Esophagus muscularis mucosa (tissue), 4 donors: Measurements from ENCODE around the gene PACRG. TPM values are rescaled to one million over a fixed set of nuclear protein-coding genes. Genes with fewer than 3 reads are reported as not detected.
A peak's percentile ranks its signal among the peaks of the same experiment; 100 is the strongest.

ENCODE experiments used
- DNase-seq: peaks from one replicate; pipeline ENCODE4 v3.0.0-alpha.2; 2017; ENCODE audit errors: extremely low spot score
- H3K27ac ChIP-seq, 4 donors: fragments of 200-600 bp; sonication (generic); replicated peaks in 1 of 4; 1 replicate in 3 of 4; 2 replicates in 1 of 4; pipeline ENCODE4 v1.5.1; 2016 to 2019; ENCODE audit warnings: mild to moderate bottlenecking in 1 of 4
- H3K27me3 ChIP-seq, 4 donors: fragments of 200-600 bp; sonication (generic); one replicate each; pipeline versions ENCODE4 v1.5.1 to v1.6.0; 2016 to 2019
- H3K36me3 ChIP-seq, 4 donors: fragments of 200-600 bp; sonication (generic); one replicate each; pipeline ENCODE4 v1.5.1; 2016 to 2019
- H3K4me1 ChIP-seq, 4 donors: fragments of 200-600 bp; sonication (generic); one replicate each; pipeline ENCODE4 v1.5.1; 2016 to 2019
- H3K4me3 ChIP-seq, 4 donors: fragments of 200-600 bp; sonication (generic); 1 replicate in 2 of 4; 2 replicates in 2 of 4; pipeline ENCODE4 v1.5.1; 2016 to 2019; ENCODE audit warnings: mild to moderate bottlenecking in 4 of 4, moderate library complexity in 1 of 4
- H3K9me3 ChIP-seq, 4 donors: fragments of 200-600 bp; sonication (generic); 1 replicate in 3 of 4; 2 replicates in 1 of 4; pipeline ENCODE4 v1.5.1; 2016 to 2019
- EP300 ChIP-seq: sonication (generic); formaldehyde crosslinking; IDR thresholded peaks from one replicate; pipeline ENCODE4 v1.6.1; 2017; ENCODE audit warnings: antibody characterized with exemption
- POLR2A ChIP-seq: fragments of 450-650 bp; IDR thresholded peaks from one replicate; pipeline ENCODE4 v1.6.1; 2017; ENCODE audit warnings: antibody characterized with exemption, moderate library complexity, mild to moderate bottlenecking, low read depth
- POLR2AphosphoS5 ChIP-seq, 2 donors: sonication (generic); formaldehyde crosslinking; IDR thresholded peaks; one replicate each; pipeline ENCODE4 v1.6.1; 2017; ENCODE audit warnings: antibody characterized with exemption in 2 of 2
- WGBS: methylation state at CpG from one replicate; pipeline ENCODE4 v1.1.5; 2018; 5-methylcytosine and 5-hydroxymethylcytosine counted together
- intact Hi-C: fragments of 100-400 bp; cut with DNase I; formaldehyde crosslinking; loops from one replicate; pipeline ENCODE4 v1.15.1; 2023
- total RNA-seq, 4 donors: library from RNA; depleted of rRNA; stranded (reverse); fragments of >200 nt; gene quantifications; one replicate each; pipeline versions ENCODE4 v1.1.0 to v1.2.1, GENCODE V29; 2016
- TF ChIP-seq, protein P1 (sequence below), 3 experiments: fragments of 200-600 bp in 2 of 3; fragments of 450-650 bp in 1 of 3; sonication (generic) in 2 of 3; IDR thresholded peaks; one replicate each; pipeline ENCODE4 v1.5.1; 2017 to 2019; ENCODE audit warnings: antibody characterized with exemption in 3 of 3, mild to moderate bottlenecking in 2 of 3, moderate library complexity in 1 of 3

The PACRG gene
- total RNA-seq, 4 donors from 2014 or later: 1.3 to 3.5 (median 1.8) TPM; not detected in 1

- H3K27me3 ChIP-seq: no peaks in the 10 kb centered on the region
- WGBS: 85% methylated on average over 1 of the region's 1 CpG
- no peak overlapping the region for H3K27ac ChIP-seq
These were observed 26.2 kb upstream of the PACRG start for GRCh38 chr6:162701551-162701950.

GRCh38 chr6:162702446-162702845 lies 25.3 kb upstream of the PACRG start:
- no peak for TF ChIP-seq POLR2A
- H3K27me3 ChIP-seq: no peaks in the 10 kb centered on the region
- H3K36me3 ChIP-seq: no peaks in the 10 kb centered on the region
- H3K4me1 ChIP-seq: peaks cover 6 to 18% (median 10%) of the 10 kb centered on the region in 4 donors
- no peak overlapping the region for H3K27ac ChIP-seq
- DNase-seq: no peak
- intact Hi-C loops: no loop called here
- 63% methylated on average over 2 of the region's 2 CpGs for WGBS
- H3K9me3 ChIP-seq: no peaks in the 10 kb centered on the region
- H3K4me3 ChIP-seq: no peak overlapping the region

More at GRCh38 chr6:162701551-162701950, 26.2 kb upstream of the PACRG start:
- no peak for DNase-seq
- H3K4me1 ChIP-seq: peaks cover 6 to 14% (median 10%) of the 10 kb centered on the region in 4 donors
- H3K9me3 ChIP-seq: no peaks in the 10 kb centered on the region
- TF ChIP-seq POLR2AphosphoS5 (IDR thresholded peaks at IDR 0.05): no peak
- TF ChIP-seq, protein P1, sequence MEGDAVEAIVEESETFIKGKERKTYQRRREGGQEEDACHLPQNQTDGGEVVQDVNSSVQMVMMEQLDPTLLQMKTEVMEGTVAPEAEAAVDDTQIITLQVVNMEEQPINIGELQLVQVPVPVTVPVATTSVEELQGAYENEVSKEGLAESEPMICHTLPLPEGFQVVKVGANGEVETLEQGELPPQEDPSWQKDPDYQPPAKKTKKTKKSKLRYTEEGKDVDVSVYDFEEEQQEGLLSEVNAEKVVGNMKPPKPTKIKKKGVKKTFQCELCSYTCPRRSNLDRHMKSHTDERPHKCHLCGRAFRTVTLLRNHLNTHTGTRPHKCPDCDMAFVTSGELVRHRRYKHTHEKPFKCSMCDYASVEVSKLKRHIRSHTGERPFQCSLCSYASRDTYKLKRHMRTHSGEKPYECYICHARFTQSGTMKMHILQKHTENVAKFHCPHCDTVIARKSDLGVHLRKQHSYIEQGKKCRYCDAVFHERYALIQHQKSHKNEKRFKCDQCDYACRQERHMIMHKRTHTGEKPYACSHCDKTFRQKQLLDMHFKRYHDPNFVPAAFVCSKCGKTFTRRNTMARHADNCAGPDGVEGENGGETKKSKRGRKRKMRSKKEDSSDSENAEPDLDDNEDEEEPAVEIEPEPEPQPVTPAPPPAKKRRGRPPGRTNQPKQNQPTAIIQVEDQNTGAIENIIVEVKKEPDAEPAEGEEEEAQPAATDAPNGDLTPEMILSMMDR (IDR thresholded peaks at IDR 0.05): no peak
- TF ChIP-seq POLR2A: no peak
- no peak for TF ChIP-seq EP300
- H3K36me3 ChIP-seq: no peaks in the 10 kb centered on the region
- no peak overlapping the region for H3K4me3 ChIP-seq
- intact Hi-C loops: no loop called here

DNA sequence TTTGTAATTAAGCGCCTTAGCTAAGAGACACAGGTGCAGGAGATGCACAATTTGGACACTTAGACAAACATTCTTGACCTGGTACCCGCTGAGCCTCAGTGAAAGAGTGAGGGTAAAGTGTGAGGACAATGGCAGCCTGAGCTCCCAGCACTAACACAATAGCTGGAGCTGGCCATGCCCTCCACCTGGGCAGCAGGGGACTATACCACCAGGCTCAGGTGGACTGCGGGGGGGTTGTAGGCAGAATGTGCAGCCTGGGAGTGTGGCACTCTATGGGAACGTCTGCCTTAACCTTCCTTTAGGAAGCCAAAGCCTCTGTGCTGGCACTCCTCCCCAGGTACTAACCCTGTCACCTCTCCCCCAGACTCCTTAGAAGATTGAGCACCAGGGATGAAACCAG lies 23.8 kb upstream of the PACRG start:
- Histone ChIP-seq H3K36me3 (no peaks in the 10 kb centered on the region), H3K4me3 (no peak overlapping the region), H3K9me3 (no peaks in the 10 kb centered on the region), H3K27ac (no peak overlapping the region), H3K4me1 (peaks cover 6 to 18% (median 10%) of the 10 kb centered on the region in 4 donors), H3K27me3 (no peaks in the 10 kb centered on the region)
- no peak for DNase-seq
- intact Hi-C loops: no loop called here
- WGBS: 100% methylated on average over 3 of the region's 4 CpGs
- TF ChIP-seq, protein P1 (IDR thresholded peaks at IDR 0.05): no peak
- no peak for TF ChIP-seq EP300
- TF ChIP-seq POLR2A: no peak
- TF ChIP-seq POLR2AphosphoS5 (IDR thresholded peaks at IDR 0.05): no peak

GRCh38 chr6:162705736-162706135 lies 22.0 kb upstream of the PACRG start:
- TF ChIP-seq, protein P1 (IDR thresholded peaks at IDR 0.05): no peak
- TF ChIP-seq EP300 (no peak), POLR2A (no peak), POLR2AphosphoS5 (IDR thresholded peaks at IDR 0.05) (no peak)
- Histone ChIP-seq H3K4me1 (peaks cover 6 to 18% (median 10%) of the 10 kb centered on the region in 4 donors), H3K9me3 (no peaks in the 10 kb centered on the region), H3K4me3 (no peak overlapping the region), H3K36me3 (no peaks in the 10 kb centered on the region), H3K27ac (no peak overlapping the region), H3K27me3 (no peaks in the 10 kb centered on the region)
- intact Hi-C loops: no loop called here
- WGBS: 70% methylated on average over 4 of the region's 4 CpGs
- DNase-seq: no peak

- Histone ChIP-seq H3K27me3 (no peaks in the 10 kb centered on the region), H3K36me3 (no peaks in the 10 kb centered on the region), H3K27ac (peak overlapping the region; percentile 39 to 56 (median 46)), H3K9me3 (no peaks in the 10 kb centered on the region), H3K4me1 (peaks cover 6 to 18% (median 10%) of the 10 kb centered on the region in 4 donors), H3K4me3 (peak overlapping the region in 3 of 4 donors; percentile 8 to 28 (median 23))
- TF ChIP-seq POLR2A (no peak), POLR2AphosphoS5 (IDR thresholded peaks at IDR 0.05) (no peak), EP300 (no peak)
- TF ChIP-seq, protein P1 (IDR thresholded peaks at IDR 0.05): no peak
- WGBS: 36% methylated on average over 6 of the region's 6 CpGs
- DNase-seq: no peak
- intact Hi-C loops: no loop called here
These were observed 21.5 kb upstream of the PACRG start for GRCh38 chr6:162706232-162706631.
